ENCODE measurements around the gene RNF182.

RNF182 gene

GRCh38 chr6:13908955-13909381 lies 15.8 kb upstream of the RNF182 start:
- TF ChIP-seq EZH2phosphoT487 (IDR thresholded peaks at IDR 0.05; ENCODE audit: borderline replicate concordance, low read length) (no peak), CTCF (IDR thresholded peaks at IDR 0.05; ENCODE audit: low read depth, low read length, poor library complexity, severe bottlenecking) (peak; percentile 75)
- Histone ChIP-seq H3K27me3 (ENCODE audit: control insufficient read depth, low read length) (peaks cover 23% of the 10 kb centered on the region), H3K79me2 (ENCODE audit: control insufficient read depth, low read length) (no peaks in the 10 kb centered on the region)

GRCh38 chr6:13910443-13910842 lies 14.3 kb upstream of the RNF182 start:
- Histone ChIP-seq H3K27me3 (ENCODE audit: control insufficient read depth, low read length) (peaks cover 17% of the 10 kb centered on the region), H3K36me3 (ENCODE audit: control insufficient read depth, low read length) (no peaks in the 10 kb centered on the region), H3K79me2 (ENCODE audit: control insufficient read depth, low read length) (no peaks in the 10 kb centered on the region), H4K20me1 (ENCODE audit: control insufficient read depth, insufficient read depth, low read depth, low read length) (no peaks in the 10 kb centered on the region), H3K4me1 (ENCODE audit: control insufficient read depth, low read length) (no peaks in the 10 kb centered on the region), H3F3A (ENCODE audit: control insufficient read depth, insufficient read depth) (no peaks in the 10 kb centered on the region), H3K9me3 (ENCODE audit: control insufficient read depth, insufficient read depth, low read length) (no peaks in the 10 kb centered on the region), H3K4me2 (ENCODE audit: low read length) (no peak overlapping the region), H3K27ac (ENCODE audit: low read depth, low read length) (no peak overlapping the region), H3K9me2 (replicated peaks; ENCODE audit: control insufficient read depth, low read length) (no peaks in the 10 kb centered on the region), H3K4me3 (ENCODE audit: low read length) (no peak overlapping the region)
- TF ChIP-seq EZH2phosphoT487 (IDR thresholded peaks at IDR 0.05; ENCODE audit: borderline replicate concordance, low read length) (no peak), CTCF (IDR thresholded peaks at IDR 0.05; ENCODE audit: low read depth, low read length, poor library complexity, severe bottlenecking) (no peak)

More at GRCh38 chr6:13908955-13909381, 15.8 kb upstream of the RNF182 start:
- Histone ChIP-seq H3K27ac (ENCODE audit: low read depth, low read length) (no peak overlapping the region), H3K36me3 (ENCODE audit: control insufficient read depth, low read length) (no peaks in the 10 kb centered on the region), H3K9me3 (ENCODE audit: control insufficient read depth, insufficient read depth, low read length) (no peaks in the 10 kb centered on the region), H3K4me1 (ENCODE audit: control insufficient read depth, low read length) (no peaks in the 10 kb centered on the region), H3K4me2 (ENCODE audit: low read length) (no peak overlapping the region), H4K20me1 (ENCODE audit: control insufficient read depth, insufficient read depth, low read depth, low read length) (no peaks in the 10 kb centered on the region), H3K4me3 (ENCODE audit: low read length) (no peak overlapping the region), H3K9me2 (replicated peaks; ENCODE audit: control insufficient read depth, low read length) (no peaks in the 10 kb centered on the region), H3F3A (ENCODE audit: control insufficient read depth, insufficient read depth) (no peaks in the 10 kb centered on the region)

- no peaks in the 10 kb centered on the region for H3K36me3 ChIP-seq (ENCODE audit: control insufficient read depth, low read length)
- peaks cover 17% of the 10 kb centered on the region for H3K27me3 ChIP-seq (ENCODE audit: control insufficient read depth, low read length)
- H3K27ac ChIP-seq (ENCODE audit: low read depth, low read length): no peak overlapping the region
- H3K9me3 ChIP-seq (ENCODE audit: control insufficient read depth, insufficient read depth, low read length): no peaks in the 10 kb centered on the region
- no peaks in the 10 kb centered on the region for H3K4me1 ChIP-seq (ENCODE audit: control insufficient read depth, low read length)
- H3K79me2 ChIP-seq (ENCODE audit: control insufficient read depth, low read length): no peaks in the 10 kb centered on the region
- H3K4me2 ChIP-seq (ENCODE audit: low read length): no peak overlapping the region
- H4K20me1 ChIP-seq (ENCODE audit: control insufficient read depth, insufficient read depth, low read depth, low read length): no peaks in the 10 kb centered on the region
- no peaks in the 10 kb centered on the region for H3F3A ChIP-seq (ENCODE audit: control insufficient read depth, insufficient read depth)
- TF ChIP-seq EZH2phosphoT487 (IDR thresholded peaks at IDR 0.05; ENCODE audit: borderline replicate concordance, low read length): no peak
- no peak for TF ChIP-seq CTCF (IDR thresholded peaks at IDR 0.05; ENCODE audit: low read depth, low read length, poor library complexity, severe bottlenecking)
- H3K4me3 ChIP-seq (ENCODE audit: low read length): no peak overlapping the region
- no peaks in the 10 kb centered on the region for H3K9me2 ChIP-seq (replicated peaks; ENCODE audit: control insufficient read depth, low read length)
Measured at GRCh38 chr6:13911337-13911736, 13.4 kb upstream of the RNF182 start.

Data from DOHH2 (cell line).